SU-DHL-6 (cell line): Measurements from ENCODE around the gene KSR2.

Experiments used
- EZH2phosphoT487 ChIP-seq: fragments of 200-600 bp; sonication (generic), shearing (Covaris generic); conservative IDR thresholded peaks from 2 replicates; pipeline ENCODE4 v1.6.1; 2018; ENCODE audit warnings: mild to moderate bottlenecking, antibody characterized with exemption, low read length, moderate library complexity, mixed read lengths
- TF ChIP-seq, protein P1 (sequence below): fragments of 200-600 bp; sonication (generic); IDR thresholded peaks from one replicate; pipeline ENCODE4 v1.5.1; 2017; ENCODE audit warnings: antibody characterized with exemption, mild to moderate bottlenecking, low read length, moderate library complexity; ENCODE audit not compliant: insufficient read depth, poor library complexity, severe bottlenecking

DNA sequence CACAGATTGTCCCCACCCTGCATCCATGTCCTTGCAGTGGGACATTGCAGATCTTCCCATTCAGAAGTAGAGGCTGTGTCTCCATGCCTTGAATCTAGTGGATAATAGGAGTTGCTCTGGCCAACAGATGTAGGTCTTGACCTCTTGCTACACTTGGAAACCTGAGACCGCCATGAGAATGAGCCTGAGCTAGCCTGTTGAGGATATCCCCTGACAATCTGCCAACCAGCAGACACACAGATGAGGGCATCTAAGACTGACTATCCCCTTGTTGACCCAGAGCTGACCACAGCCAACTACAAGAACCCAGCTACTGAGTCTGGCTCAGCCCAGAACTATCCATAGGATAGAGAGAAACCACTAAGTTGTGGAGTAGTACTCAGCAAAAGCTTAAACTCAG is 446.2 kb downstream of the KSR2 start:
- TF ChIP-seq, protein P1, sequence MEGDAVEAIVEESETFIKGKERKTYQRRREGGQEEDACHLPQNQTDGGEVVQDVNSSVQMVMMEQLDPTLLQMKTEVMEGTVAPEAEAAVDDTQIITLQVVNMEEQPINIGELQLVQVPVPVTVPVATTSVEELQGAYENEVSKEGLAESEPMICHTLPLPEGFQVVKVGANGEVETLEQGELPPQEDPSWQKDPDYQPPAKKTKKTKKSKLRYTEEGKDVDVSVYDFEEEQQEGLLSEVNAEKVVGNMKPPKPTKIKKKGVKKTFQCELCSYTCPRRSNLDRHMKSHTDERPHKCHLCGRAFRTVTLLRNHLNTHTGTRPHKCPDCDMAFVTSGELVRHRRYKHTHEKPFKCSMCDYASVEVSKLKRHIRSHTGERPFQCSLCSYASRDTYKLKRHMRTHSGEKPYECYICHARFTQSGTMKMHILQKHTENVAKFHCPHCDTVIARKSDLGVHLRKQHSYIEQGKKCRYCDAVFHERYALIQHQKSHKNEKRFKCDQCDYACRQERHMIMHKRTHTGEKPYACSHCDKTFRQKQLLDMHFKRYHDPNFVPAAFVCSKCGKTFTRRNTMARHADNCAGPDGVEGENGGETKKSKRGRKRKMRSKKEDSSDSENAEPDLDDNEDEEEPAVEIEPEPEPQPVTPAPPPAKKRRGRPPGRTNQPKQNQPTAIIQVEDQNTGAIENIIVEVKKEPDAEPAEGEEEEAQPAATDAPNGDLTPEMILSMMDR: no peak
- TF ChIP-seq EZH2phosphoT487: no peak
